ENCODE measurements around the gene MAP3K21. TPM values are rescaled to one million over a fixed set of nuclear protein-coding genes. Genes with fewer than 3 reads are reported as not detected.

MAP3K21 gene
- total RNA-seq, 1 donor from 2014 or later: 7.6 TPM

GRCh38 chr1:233315718-233316301, 11.7 kb upstream of the MAP3K21 start:
- DNase-seq (ENCODE audit: low read depth): no peak
- H3K4me3 ChIP-seq (ENCODE audit: low read depth, low read length): no peak overlapping the region
- no peaks in the 10 kb centered on the region for H3K27me3 ChIP-seq (ENCODE audit: control insufficient read depth, insufficient read depth, low read length)
- H3K36me3 ChIP-seq (ENCODE audit: control insufficient read depth, insufficient read depth, low read length): no peaks in the 10 kb centered on the region
- no peak for TF ChIP-seq CTCF (IDR thresholded peaks at IDR 0.05; ENCODE audit: insufficient read depth, low read length, poor library complexity, severe bottlenecking)

GRCh38 chr1:233316473-233316872, 11.1 kb upstream of the MAP3K21 start:
- Histone ChIP-seq H3K4me3 (ENCODE audit: low read depth, low read length) (no peak overlapping the region), H3K36me3 (ENCODE audit: control insufficient read depth, insufficient read depth, low read length) (no peaks in the 10 kb centered on the region), H3K27me3 (ENCODE audit: control insufficient read depth, insufficient read depth, low read length) (no peaks in the 10 kb centered on the region)
- no peak for TF ChIP-seq CTCF (IDR thresholded peaks at IDR 0.05; ENCODE audit: insufficient read depth, low read length, poor library complexity, severe bottlenecking)
- DNase-seq (ENCODE audit: low read depth): no peak

GRCh38 chr1:233319272-233319671, 8.3 kb upstream of the MAP3K21 start:
- H3K27me3 ChIP-seq (ENCODE audit: control insufficient read depth, insufficient read depth, low read length): no peaks in the 10 kb centered on the region
- TF ChIP-seq CTCF (IDR thresholded peaks at IDR 0.05; ENCODE audit: insufficient read depth, low read length, poor library complexity, severe bottlenecking): no peak
- no peaks in the 10 kb centered on the region for H3K36me3 ChIP-seq (ENCODE audit: control insufficient read depth, insufficient read depth, low read length)
- H3K4me3 ChIP-seq (ENCODE audit: low read depth, low read length): no peak overlapping the region
- DNase-seq (ENCODE audit: low read depth): no peak

GRCh38 chr1:233320023-233320422, 7.5 kb upstream of the MAP3K21 start:
- H3K36me3 ChIP-seq (ENCODE audit: control insufficient read depth, insufficient read depth, low read length): no peaks in the 10 kb centered on the region
- no peaks in the 10 kb centered on the region for H3K27me3 ChIP-seq (ENCODE audit: control insufficient read depth, insufficient read depth, low read length)
- no peak for DNase-seq (ENCODE audit: low read depth)
- no peak for TF ChIP-seq CTCF (IDR thresholded peaks at IDR 0.05; ENCODE audit: insufficient read depth, low read length, poor library complexity, severe bottlenecking)
- H3K4me3 ChIP-seq (ENCODE audit: low read depth, low read length): no peak overlapping the region

- TF ChIP-seq CTCF (IDR thresholded peaks at IDR 0.05; ENCODE audit: insufficient read depth, low read length, poor library complexity, severe bottlenecking): no peak
- DNase-seq (ENCODE audit: low read depth): no peak
- H3K36me3 ChIP-seq (ENCODE audit: control insufficient read depth, insufficient read depth, low read length): no peaks in the 10 kb centered on the region
- no peak overlapping the region for H3K4me3 ChIP-seq (ENCODE audit: low read depth, low read length)
- no peaks in the 10 kb centered on the region for H3K27me3 ChIP-seq (ENCODE audit: control insufficient read depth, insufficient read depth, low read length)
These were observed 3.8 kb upstream of the MAP3K21 start for GRCh38 chr1:233323718-233324117.

GRCh38 chr1:233326319-233326718, 1.2 kb upstream of the MAP3K21 start:
- no peak for DNase-seq (ENCODE audit: low read depth)
- Histone ChIP-seq H3K36me3 (ENCODE audit: control insufficient read depth, insufficient read depth, low read length) (no peaks in the 10 kb centered on the region), H3K4me3 (ENCODE audit: low read depth, low read length) (no peak overlapping the region), H3K27me3 (ENCODE audit: control insufficient read depth, insufficient read depth, low read length) (no peaks in the 10 kb centered on the region)
- TF ChIP-seq CTCF (IDR thresholded peaks at IDR 0.05; ENCODE audit: insufficient read depth, low read length, poor library complexity, severe bottlenecking): no peak
